NCI-H1105 (cell line): ENCODE data around the gene PLEKHG1.
A peak's percentile ranks its signal among the peaks of the same experiment; 100 is the strongest.

Source experiments
- DNase-seq: peaks from one replicate; lab custom pipeline; 2025; lab: John Stamatoyannopoulos, UW

Gene PLEKHG1

GRCh38 chr6:150589852-150590251, 9.8 kb upstream of the PLEKHG1 start:
- no peak for DNase-seq

- no peak for DNase-seq
Observed at GRCh38 chr6:150590446-150590845, 9.2 kb upstream of the PLEKHG1 start.

GRCh38 chr6:150592377-150592995, 7.2 kb upstream of the PLEKHG1 start:
- no peak for DNase-seq

GRCh38 chr6:150593119-150593518, 6.6 kb upstream of the PLEKHG1 start:
- no peak for DNase-seq

GRCh38 chr6:150596439-150596838, 3.2 kb upstream of the PLEKHG1 start:
- DNase-seq: no peak

GRCh38 chr6:150598401-150598800, 1.3 kb upstream of the PLEKHG1 start:
- no peak for DNase-seq

- DNase-seq: no peak
Observed at GRCh38 chr6:150598858-150599198, 857 bp upstream of the PLEKHG1 start.

- no peak for DNase-seq
Observed at GRCh38 chr6:150600010-150600300, 270 bp downstream of the PLEKHG1 start.

- peak; percentile 86 for DNase-seq
Observed at GRCh38 chr6:150600301-150601017, 774 bp downstream of the PLEKHG1 start.

GRCh38 chr6:150601439-150601838, 1.8 kb downstream of the PLEKHG1 start:
- DNase-seq: no peak

GRCh38 chr6:150603176-150603575, 3.5 kb downstream of the PLEKHG1 start:
- DNase-seq: no peak

- DNase-seq: no peak
Observed at GRCh38 chr6:150604467-150604866, 4.8 kb downstream of the PLEKHG1 start.

GRCh38 chr6:150605333-150605732, 5.6 kb downstream of the PLEKHG1 start:
- DNase-seq: no peak

- DNase-seq: peak; percentile 9
Observed at GRCh38 chr6:150606168-150606591, 6.5 kb downstream of the PLEKHG1 start.

- no peak for DNase-seq
Observed at GRCh38 chr6:150606647-150607328, 7.1 kb downstream of the PLEKHG1 start.

GRCh38 chr6:150607329-150607650, 7.6 kb downstream of the PLEKHG1 start:
- DNase-seq: no peak

GRCh38 chr6:150610584-150610983, 10.9 kb downstream of the PLEKHG1 start:
- no peak for DNase-seq

- DNase-seq: no peak
Observed at GRCh38 chr6:150613269-150613668, 13.6 kb downstream of the PLEKHG1 start.

- DNase-seq: no peak
Observed at GRCh38 chr6:150615967-150616366, 16.3 kb downstream of the PLEKHG1 start.

GRCh38 chr6:150616586-150616985, 16.9 kb downstream of the PLEKHG1 start:
- no peak for DNase-seq

- no peak for DNase-seq
Observed at GRCh38 chr6:150617062-150617461, 17.4 kb downstream of the PLEKHG1 start.

GRCh38 chr6:150617496-150618460, 18.1 kb downstream of the PLEKHG1 start:
- DNase-seq: no peak

- DNase-seq: no peak
Observed at GRCh38 chr6:150619275-150619674, 19.6 kb downstream of the PLEKHG1 start.
